Ureter (tissue), 1 donor: ENCODE results near the gene SRPK1. TPM values are rescaled to one million over a fixed set of nuclear protein-coding genes. Genes with fewer than 3 reads are reported as not detected.

ENCODE experiments used
- DNase-seq: peaks from one replicate; pipeline ENCODE4 v3.0.0-alpha.2; 2020; ENCODE audit warnings: low spot score
- total RNA-seq: library from RNA; stranded (reverse); gene quantifications from one replicate; pipeline ENCODE4 v1.2.4, GENCODE V29; 2023
- donor health status: DM: yes; HTN: yes; CAD: no.

Gene SRPK1
- total RNA-seq, 1 donor from 2014 or later, result 72.9 TPM

- no peak for DNase-seq
These were observed 103.4 kb downstream of the SRPK1 start for GRCh38 chr6:35817515-35817914.

- DNase-seq, result no peak
These were observed 109.3 kb downstream of the SRPK1 start for GRCh38 chr6:35811699-35811995.

GRCh38 chr6:35810971-35811698 is 109.8 kb downstream of the SRPK1 start:
- no peak for DNase-seq

GRCh38 chr6:35809809-35810208 is 111.1 kb downstream of the SRPK1 start:
- DNase-seq, result no peak

GRCh38 chr6:35808688-35809087 is 112.2 kb downstream of the SRPK1 start:
- no peak for DNase-seq

- DNase-seq, result no peak
These were observed 115.7 kb downstream of the SRPK1 start, which contains the start of gene LHFPL5 for GRCh38 chr6:35804996-35805736. Gene LHFPL5, plus strand, starts transcription at chr6:35805352. Its CDS starts 319 bp downstream, at chr6:35805671.

GRCh38 chr6:35801148-35801547 is 119.8 kb downstream of the SRPK1 start:
- DNase-seq, result no peak

GRCh38 chr6:35798706-35799105 is 122.2 kb downstream of the SRPK1 start:
- DNase-seq, result no peak

- no peak for DNase-seq
These were observed 122.9 kb downstream of the SRPK1 start for GRCh38 chr6:35797837-35798526.

GRCh38 chr6:35796236-35796635 is 124.7 kb downstream of the SRPK1 start:
- DNase-seq, result no peak

- DNase-seq, result no peak
These were observed 125.3 kb downstream of the SRPK1 start for GRCh38 chr6:35795453-35796071.

- DNase-seq, result no peak
These were observed 126.1 kb downstream of the SRPK1 start for GRCh38 chr6:35794536-35795452.

- no peak for DNase-seq
These were observed 130.2 kb downstream of the SRPK1 start for GRCh38 chr6:35790683-35791082.

GRCh38 chr6:35788423-35788982 is 132.4 kb downstream of the SRPK1 start:
- DNase-seq, result no peak

- DNase-seq, result no peak
These were observed 133.4 kb downstream of the SRPK1 start for GRCh38 chr6:35787266-35788218.

- DNase-seq, result no peak
These were observed 134.1 kb downstream of the SRPK1 start for GRCh38 chr6:35786810-35787209.

- DNase-seq, result no peak
These were observed 134.6 kb downstream of the SRPK1 start for GRCh38 chr6:35786272-35786671.

- DNase-seq, result no peak
These were observed 136.7 kb downstream of the SRPK1 start for GRCh38 chr6:35784200-35784599.
